ENCODE results near the gene ENPP6.
"Not testable (repeated sequence)": the region's sequence is repeated elsewhere in the genome, so short reads cannot be mapped to it uniquely, and the experiment has no call there.

DNA sequence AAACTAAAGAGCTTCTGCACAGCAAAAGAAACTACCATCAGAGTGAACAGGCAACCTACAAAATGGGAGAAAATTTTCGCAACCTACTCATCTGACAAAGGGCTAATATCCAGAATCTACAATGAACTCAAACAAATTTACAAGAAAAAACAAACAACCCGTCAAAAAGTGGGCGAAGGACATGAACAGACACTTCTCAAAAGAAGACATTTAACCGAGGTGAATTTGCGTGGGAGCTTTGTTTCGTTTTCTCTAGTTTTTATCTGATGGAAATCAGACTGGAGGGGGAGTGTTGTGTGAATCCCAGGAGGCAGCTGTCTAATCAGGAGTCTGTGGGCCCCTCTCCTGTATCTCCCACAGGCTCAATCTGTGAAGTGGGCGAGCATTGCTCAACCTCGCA lies 76.8 kb downstream of the ENPP6 start:
- not testable (repeated sequence) for TF ChIP-seq SP1 (IDR thresholded peaks at IDR 0.05); GABPA (IDR thresholded peaks at IDR 0.05 in 1 of 2, conservative IDR thresholded peaks at IDR 0.05 in 1 of 2); HNF4G (IDR thresholded peaks at IDR 0.05); TAF1 (conservative IDR thresholded peaks at IDR 0.05); FOXA1 (IDR thresholded peaks at IDR 0.05); HNF4A (conservative IDR thresholded peaks at IDR 0.05)
- TF ChIP-seq, protein P1, sequence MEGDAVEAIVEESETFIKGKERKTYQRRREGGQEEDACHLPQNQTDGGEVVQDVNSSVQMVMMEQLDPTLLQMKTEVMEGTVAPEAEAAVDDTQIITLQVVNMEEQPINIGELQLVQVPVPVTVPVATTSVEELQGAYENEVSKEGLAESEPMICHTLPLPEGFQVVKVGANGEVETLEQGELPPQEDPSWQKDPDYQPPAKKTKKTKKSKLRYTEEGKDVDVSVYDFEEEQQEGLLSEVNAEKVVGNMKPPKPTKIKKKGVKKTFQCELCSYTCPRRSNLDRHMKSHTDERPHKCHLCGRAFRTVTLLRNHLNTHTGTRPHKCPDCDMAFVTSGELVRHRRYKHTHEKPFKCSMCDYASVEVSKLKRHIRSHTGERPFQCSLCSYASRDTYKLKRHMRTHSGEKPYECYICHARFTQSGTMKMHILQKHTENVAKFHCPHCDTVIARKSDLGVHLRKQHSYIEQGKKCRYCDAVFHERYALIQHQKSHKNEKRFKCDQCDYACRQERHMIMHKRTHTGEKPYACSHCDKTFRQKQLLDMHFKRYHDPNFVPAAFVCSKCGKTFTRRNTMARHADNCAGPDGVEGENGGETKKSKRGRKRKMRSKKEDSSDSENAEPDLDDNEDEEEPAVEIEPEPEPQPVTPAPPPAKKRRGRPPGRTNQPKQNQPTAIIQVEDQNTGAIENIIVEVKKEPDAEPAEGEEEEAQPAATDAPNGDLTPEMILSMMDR (IDR thresholded peaks at IDR 0.05; ENCODE audit: low read depth, low read length, missing input control) = not testable (repeated sequence)
- TF ChIP-seq, protein P2, sequence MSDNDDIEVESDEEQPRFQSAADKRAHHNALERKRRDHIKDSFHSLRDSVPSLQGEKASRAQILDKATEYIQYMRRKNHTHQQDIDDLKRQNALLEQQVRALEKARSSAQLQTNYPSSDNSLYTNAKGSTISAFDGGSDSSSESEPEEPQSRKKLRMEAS (IDR thresholded peaks at IDR 0.05) = not testable (repeated sequence)
- TF ChIP-seq, protein P3, sequence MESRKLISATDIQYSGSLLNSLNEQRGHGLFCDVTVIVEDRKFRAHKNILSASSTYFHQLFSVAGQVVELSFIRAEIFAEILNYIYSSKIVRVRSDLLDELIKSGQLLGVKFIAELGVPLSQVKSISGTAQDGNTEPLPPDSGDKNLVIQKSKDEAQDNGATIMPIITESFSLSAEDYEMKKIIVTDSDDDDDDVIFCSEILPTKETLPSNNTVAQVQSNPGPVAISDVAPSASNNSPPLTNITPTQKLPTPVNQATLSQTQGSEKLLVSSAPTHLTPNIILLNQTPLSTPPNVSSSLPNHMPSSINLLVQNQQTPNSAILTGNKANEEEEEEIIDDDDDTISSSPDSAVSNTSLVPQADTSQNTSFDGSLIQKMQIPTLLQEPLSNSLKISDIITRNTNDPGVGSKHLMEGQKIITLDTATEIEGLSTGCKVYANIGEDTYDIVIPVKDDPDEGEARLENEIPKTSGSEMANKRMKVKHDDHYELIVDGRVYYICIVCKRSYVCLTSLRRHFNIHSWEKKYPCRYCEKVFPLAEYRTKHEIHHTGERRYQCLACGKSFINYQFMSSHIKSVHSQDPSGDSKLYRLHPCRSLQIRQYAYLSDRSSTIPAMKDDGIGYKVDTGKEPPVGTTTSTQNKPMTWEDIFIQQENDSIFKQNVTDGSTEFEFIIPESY (IDR thresholded peaks at IDR 0.05) = not testable (repeated sequence)
- TF ChIP-seq, protein P4, sequence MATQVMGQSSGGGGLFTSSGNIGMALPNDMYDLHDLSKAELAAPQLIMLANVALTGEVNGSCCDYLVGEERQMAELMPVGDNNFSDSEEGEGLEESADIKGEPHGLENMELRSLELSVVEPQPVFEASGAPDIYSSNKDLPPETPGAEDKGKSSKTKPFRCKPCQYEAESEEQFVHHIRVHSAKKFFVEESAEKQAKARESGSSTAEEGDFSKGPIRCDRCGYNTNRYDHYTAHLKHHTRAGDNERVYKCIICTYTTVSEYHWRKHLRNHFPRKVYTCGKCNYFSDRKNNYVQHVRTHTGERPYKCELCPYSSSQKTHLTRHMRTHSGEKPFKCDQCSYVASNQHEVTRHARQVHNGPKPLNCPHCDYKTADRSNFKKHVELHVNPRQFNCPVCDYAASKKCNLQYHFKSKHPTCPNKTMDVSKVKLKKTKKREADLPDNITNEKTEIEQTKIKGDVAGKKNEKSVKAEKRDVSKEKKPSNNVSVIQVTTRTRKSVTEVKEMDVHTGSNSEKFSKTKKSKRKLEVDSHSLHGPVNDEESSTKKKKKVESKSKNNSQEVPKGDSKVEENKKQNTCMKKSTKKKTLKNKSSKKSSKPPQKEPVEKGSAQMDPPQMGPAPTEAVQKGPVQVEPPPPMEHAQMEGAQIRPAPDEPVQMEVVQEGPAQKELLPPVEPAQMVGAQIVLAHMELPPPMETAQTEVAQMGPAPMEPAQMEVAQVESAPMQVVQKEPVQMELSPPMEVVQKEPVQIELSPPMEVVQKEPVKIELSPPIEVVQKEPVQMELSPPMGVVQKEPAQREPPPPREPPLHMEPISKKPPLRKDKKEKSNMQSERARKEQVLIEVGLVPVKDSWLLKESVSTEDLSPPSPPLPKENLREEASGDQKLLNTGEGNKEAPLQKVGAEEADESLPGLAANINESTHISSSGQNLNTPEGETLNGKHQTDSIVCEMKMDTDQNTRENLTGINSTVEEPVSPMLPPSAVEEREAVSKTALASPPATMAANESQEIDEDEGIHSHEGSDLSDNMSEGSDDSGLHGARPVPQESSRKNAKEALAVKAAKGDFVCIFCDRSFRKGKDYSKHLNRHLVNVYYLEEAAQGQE (IDR thresholded peaks at IDR 0.05) = not testable (repeated sequence)
